HG03108 (cell line): Measurements from ENCODE around the gene COL19A1.
A peak's percentile ranks its signal among the peaks of the same experiment; 100 is the strongest.

Experiments used
- ATAC-seq: cut with Tn5 transposase; IDR thresholded peaks from one replicate; pipeline ENCODE4 v1.9.1; 2021; ENCODE audit warnings: moderate library complexity; ENCODE audit not compliant: unreplicated experiment

COL19A1 gene

DNA sequence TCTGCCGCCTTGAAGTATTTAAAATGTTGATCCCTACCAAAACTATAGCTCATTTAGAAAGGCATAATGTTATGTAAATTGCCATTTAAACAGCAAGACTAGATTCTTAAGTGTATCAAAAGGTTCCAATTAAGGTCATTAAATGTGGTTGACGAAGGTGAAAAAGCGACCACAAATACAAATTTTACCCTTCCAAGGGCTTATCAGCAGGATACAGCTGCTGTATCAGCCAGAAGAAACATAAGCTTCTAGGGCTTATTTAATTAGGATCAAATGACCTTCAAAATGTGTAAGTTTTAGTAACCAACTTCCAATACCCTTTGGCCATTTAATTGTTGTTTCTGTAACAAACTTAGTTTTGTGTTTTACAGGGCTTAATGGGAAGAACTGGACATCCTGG lies 296.6 kb downstream of the COL19A1 start:
- ATAC-seq: no peak

GRCh38 chr6:70163795-70164194 lies 297.4 kb downstream of the COL19A1 start:
- no peak for ATAC-seq

- no peak for ATAC-seq
These were observed 298.2 kb downstream of the COL19A1 start for GRCh38 chr6:70164556-70164955.

- peak; percentile 82 for ATAC-seq
These were observed 300.0 kb downstream of the COL19A1 start for GRCh38 chr6:70166088-70166958.

DNA sequence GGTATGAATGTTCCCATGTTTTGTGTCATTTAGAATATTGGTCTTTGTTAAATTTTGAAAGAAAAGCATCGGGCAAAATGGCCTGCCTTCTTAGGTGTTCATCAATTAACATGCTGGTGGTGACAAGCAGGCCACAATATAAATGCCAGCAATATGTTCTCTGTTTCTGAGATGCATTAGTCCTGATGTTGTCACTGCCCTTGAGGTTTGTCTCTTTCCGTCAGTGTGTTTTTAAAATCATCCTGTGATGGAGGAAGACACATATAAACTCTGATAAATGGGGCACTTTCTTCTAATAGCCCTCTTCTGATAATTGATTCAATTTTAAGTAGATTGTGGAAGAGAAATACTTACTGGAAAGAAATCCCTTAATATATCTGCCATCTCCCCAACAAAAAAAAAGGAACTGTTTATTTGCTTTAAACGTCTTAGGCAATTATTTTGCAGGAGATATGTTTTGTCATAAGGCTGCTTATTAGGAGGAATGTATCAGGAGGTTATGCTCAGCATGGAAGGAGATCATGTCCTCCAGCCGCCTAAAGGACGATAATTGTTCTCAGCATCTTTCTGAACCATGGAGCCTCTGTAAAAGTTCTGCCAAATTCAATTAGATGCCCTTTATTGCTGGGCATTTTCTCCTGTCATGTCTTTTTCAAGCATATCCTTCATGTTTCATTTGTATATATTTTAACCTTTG lies 302.5 kb downstream of the COL19A1 start:
- ATAC-seq: no peak

GRCh38 chr6:70171236-70171635 lies 304.9 kb downstream of the COL19A1 start:
- ATAC-seq: no peak

DNA sequence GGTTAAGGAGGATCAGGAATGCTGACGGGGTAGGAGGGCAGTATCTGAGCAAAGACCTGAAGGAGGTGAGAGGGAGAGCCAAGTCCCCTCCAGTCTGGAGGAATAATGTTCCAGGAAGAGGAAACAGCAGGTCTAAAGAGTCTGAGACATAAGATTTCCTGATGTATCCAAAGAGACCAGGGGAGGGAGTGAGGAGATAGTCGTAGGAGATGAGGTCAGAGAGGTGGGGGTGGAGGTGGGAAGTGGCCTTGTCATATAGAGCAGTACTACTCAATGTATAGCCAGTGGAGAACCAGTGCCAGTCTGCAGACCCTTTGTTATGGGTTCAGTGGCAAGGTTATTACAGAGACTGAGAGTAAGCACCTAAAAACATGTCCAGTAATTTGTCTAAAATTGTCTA lies 305.9 kb downstream of the COL19A1 start:
- ATAC-seq: no peak

DNA sequence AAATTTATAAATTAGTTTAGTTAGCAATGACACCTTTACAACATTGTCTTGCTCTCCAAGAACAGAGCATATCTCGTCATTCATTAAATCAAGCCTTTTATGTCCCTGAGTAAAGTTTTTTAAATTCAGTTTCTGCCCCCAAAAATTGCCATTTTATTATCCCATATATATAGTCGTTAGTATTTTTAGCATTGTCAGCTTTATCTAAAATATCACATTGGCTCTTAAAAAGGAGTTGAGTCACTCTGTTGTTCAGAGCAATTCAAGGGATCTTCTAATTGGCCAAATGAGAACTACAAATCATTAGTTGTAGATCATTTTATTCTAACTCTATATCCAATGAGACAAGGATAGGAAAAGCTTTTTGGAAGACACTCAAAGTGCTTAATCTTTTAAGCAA lies 309.4 kb downstream of the COL19A1 start:
- no peak for ATAC-seq

DNA sequence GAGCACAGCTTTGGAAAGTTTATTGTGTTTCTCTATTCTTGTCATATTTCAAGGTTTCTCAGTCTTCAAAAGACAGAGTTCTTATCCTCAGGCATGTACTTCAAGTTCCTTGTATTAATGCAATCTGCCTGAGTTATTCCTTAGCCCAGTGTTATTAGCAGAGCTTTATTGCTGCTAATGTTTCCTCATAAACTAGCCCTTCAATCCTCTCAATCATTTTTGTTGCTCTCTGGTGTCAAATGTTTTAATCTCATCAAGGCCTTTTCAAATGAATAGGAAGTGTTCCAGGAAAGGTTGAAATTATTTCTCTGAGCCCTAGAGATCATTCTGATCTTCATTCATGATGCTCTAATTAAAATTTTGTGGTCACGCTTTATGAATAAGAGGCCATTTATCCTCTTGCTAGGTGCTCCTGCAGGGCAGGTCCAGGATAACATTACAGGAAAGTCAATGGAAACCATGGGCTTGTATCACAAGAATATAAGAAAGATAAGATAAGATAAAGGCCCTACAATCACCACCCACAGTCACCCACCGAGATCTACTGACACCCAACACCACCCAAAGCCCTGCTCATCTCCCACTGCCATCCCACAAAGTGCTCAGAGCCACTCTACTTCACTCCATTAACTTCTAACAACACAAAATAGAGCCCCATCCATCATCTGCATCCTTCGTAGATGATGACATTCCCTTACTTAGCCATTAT lies 310.6 kb downstream of the COL19A1 start:
- ATAC-seq: no peak

DNA sequence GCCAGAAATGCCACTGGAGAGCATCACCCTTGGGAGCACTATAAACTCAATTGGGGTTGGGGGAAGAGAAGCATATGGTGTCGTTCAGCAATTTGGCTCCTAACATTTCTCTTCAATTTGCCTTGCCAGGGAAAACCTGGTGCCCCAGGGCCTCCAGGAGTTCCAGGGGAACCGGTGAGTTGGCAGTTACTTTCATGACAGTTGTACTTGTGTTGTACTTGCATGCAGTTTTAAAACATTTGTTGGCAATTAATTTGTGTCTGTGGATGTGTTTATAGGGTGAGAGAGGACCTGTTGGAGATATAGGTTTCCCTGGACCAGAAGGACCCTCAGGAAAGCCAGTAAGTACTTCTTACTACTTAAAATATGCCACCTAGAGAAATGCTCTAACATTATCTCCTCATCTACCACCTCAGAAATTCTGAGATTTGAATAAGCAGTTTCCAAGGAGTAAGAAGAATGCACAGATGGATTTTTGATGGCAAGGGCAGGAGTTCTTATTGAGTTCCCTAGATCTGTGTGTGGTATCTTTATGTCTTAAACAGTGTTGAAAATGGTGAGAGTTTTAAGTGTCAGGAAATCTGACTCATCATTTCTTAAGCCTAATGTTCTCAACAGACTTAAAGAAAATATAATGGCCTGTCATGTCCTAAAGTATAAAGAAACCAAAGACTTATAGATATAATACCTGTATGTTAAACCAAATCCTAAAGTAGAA lies 314.0 kb downstream of the COL19A1 start:
- no peak for ATAC-seq

GRCh38 chr6:70180901-70181599 lies 314.7 kb downstream of the COL19A1 start:
- no peak for ATAC-seq

- ATAC-seq: no peak
These were observed 317.2 kb downstream of the COL19A1 start for GRCh38 chr6:70183538-70183937.

GRCh38 chr6:70184723-70185122 lies 318.4 kb downstream of the COL19A1 start:
- ATAC-seq: no peak

- no peak for ATAC-seq
These were observed 320.1 kb downstream of the COL19A1 start for GRCh38 chr6:70186461-70186860.

DNA sequence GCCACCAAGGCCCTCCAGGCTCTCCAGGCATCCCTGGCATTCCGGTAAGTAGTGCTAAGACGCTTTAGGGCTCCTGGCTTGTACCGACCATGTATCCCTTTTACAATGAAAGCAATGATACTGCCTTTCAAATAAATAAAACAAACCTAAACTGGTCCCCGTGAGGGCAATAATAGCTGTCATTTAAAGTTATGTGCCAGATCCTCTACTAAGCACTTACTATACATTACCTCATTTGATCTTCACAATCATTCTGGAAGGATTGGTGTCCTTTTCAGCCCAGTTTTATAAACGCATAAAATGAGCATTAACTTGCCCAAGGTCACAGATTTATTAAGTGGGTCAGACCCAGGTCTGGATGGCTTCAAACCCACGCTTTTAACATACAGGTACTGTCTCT lies 321.8 kb downstream of the COL19A1 start:
- ATAC-seq: no peak

DNA sequence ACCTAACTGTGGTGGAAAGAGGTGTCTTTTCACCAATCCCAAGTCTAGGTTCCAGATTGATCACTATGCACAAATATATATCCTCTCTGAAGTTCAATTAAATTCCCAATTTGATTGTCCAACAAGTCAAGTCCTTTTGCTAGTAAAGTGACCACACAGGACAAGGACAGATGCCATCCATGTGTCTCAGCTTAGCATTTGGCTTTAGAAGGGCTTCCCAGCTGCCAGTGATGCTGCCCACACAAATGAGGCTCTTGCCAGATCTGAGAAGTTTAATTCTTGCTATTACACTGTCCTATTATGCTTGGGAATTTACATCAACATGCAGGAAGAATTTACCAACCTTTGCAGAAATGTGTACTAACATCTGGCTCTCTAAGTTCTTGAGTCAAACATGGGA lies 328.1 kb downstream of the COL19A1 start:
- no peak for ATAC-seq

DNA sequence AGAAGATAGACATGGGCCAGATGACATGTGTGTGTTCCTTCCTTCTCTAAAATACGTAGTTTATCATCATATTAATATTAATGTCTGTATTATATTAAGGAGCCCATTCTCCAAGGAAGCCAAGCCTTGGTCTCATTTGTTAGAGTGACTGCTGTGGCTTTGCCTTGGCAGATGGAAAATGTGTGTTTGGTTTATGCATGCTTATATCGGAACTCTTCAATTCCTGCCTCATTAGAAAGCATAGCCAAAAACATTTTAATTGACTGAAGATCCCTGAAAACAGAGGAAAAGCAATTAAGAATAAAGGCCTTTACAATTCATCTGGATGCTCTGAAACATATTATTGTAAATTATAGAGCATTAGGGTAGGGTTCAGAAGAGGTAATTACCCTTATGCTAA lies 330.2 kb downstream of the COL19A1 start:
- no peak for ATAC-seq

- no peak for ATAC-seq
These were observed 332.4 kb downstream of the COL19A1 start for GRCh38 chr6:70198785-70199184.

DNA sequence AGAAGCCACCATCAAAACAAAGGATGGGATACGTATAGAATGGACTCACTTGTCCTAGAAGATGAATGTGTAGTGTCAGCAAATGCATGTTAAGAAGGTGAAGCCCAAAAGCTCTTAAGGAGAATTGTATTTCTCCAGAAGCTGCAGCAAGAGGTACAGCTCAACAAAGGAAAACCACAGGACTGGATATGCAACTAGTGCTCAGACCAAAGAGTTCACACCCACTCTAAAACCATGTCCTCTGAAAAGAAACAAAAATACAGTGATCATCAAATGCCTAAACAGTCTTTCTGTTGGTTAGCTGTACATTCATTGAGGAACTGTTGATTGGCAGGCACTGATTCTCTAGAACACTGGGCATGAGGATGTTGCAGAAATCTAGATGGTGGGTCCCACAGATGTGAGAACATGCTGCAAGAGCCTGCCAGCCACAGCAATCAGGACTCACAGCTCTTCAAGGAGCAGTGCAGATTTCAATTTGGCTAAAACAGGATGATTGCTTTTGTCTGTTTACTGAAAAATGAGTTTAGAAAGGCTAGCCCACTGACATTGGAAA lies 342.0 kb downstream of the COL19A1 start:
- ATAC-seq: no peak

DNA sequence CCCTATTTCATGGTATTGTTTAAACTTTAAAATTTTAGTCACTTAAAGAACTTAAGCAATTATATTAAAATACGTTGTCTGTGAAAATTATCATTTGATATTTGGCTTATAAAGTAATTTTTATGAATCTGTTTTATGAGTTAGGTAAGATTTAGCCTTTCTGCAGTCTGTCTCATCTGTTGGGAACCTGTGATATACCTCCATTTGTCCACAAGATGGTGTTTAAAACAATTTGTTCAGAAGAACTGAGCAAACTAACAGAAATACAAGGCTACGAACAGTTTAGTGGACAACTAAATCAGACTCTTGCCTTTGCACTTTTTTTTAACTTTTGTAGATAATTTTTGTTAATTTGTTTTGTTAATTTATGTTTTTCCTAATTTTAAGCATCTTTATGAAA lies 344.1 kb downstream of the COL19A1 start:
- ATAC-seq: no peak
